ENCODE results near the gene RPS26.

GRCh38 chr12:56078931-56079722 lies 37.4 kb downstream of the RPS26 start:
- peak; percentile 71 for TF ChIP-seq CTCF (IDR thresholded peaks at IDR 0.05; ENCODE audit: low read length)
- no peak for TF ChIP-seq EZH2phosphoT487 (IDR thresholded peaks at IDR 0.05; ENCODE audit: low read length)
- TF ChIP-seq EZH2 (optimal IDR thresholded peaks at IDR 0.05; ENCODE audit: low read depth, low read length): no peak

All from MM.1S (cell line).